GM20000 (cell line): ENCODE results near the gene MAD1L1.

Source experiments
- DNase-seq: peaks from one replicate; pipeline ENCODE4 v3.0.0; 2012; ENCODE audit warnings: low spot score
- TF ChIP-seq, protein P1 (sequence below): IDR thresholded peaks from 2 replicates; pipeline ENCODE4 v1.5.1; 2012; ENCODE audit warnings: mild to moderate bottlenecking, control low read depth; ENCODE audit errors: extremely low read depth, missing control alignments

The MAD1L1 gene

DNA sequence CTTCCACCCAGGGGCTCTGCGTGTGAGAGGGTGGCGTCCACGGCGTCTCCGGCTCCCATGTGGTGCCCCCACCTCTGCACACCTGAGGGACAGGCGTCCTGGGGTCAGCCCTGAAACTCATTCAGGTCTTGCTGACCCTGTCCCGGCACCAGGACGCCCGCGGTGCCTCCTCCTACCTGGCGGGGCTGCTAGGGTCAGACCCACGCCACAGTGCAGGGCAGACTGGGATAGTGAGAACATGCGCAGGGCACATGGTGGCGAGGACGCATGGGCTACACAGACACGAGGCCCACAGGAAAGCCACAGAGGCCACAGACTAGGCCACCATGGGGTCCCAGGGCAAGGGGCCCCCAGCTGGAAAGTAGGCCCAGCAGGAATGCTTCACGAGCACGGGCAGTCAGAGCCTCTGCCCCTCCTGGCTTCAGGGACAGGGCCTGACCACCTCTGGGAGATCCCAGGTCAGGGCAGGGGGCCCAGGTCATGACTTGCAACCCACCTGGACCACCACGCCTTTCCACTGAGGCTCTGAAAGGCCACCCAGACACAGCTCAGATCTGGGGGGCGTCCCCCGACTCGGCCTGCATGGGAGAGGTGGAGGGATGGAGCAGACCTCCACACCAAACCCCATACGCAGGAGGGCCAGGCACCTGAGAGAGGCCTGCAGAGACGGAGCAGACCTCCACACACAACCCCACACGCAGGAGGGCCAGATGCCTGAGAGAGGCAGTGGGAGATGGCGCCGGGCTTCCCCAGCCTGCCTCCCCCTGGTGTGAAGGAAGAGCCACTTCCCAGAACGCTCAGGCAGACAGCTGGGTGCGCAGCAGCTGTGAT lies 374.1 kb downstream of the MAD1L1 start:
- TF ChIP-seq, protein P1, sequence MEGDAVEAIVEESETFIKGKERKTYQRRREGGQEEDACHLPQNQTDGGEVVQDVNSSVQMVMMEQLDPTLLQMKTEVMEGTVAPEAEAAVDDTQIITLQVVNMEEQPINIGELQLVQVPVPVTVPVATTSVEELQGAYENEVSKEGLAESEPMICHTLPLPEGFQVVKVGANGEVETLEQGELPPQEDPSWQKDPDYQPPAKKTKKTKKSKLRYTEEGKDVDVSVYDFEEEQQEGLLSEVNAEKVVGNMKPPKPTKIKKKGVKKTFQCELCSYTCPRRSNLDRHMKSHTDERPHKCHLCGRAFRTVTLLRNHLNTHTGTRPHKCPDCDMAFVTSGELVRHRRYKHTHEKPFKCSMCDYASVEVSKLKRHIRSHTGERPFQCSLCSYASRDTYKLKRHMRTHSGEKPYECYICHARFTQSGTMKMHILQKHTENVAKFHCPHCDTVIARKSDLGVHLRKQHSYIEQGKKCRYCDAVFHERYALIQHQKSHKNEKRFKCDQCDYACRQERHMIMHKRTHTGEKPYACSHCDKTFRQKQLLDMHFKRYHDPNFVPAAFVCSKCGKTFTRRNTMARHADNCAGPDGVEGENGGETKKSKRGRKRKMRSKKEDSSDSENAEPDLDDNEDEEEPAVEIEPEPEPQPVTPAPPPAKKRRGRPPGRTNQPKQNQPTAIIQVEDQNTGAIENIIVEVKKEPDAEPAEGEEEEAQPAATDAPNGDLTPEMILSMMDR, result no peak

DNA sequence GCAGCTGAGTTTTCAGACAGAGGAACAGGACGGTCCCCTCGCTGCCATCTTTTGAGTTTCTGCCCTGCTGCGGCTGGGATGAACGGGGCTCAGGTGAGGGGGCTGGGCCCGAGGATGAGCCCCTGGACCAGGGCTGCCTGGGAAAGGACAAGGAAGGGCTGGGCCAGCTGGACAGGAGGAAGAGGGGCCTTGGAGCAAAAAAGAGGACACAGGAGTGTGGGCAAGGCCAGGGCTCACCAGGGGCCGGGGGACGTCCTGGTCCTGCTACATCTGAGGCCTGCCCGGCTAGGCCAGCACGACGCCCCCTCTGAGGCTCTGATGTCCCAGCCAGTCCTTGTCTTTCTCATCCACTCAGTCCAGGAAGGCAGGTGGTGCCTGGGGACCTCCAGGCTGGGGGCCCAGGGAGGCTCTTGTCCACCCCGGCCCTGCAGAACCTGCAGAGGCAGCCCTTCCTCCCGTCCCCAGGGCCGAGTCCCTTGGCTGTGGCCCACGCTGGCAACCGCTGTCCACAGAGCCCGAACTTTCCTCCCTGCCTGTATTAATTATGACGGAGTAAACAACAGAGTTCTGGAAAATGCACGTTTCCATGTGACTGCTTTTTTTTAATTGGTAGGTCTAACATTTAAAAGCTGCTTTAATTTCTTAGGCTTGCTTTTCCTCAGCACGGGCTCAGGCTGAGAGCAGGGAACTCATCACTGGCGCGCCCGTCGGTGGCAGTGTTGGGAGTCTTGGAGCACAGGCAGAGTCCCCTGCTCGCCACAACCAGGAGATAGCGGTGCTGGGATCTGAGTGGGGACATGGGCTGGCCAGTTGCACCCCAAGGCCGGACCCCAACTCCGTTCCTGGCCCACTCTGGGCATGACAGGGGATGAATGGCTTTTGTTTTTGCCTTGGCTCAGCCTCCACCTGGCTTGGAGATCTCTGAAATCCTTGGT lies 375.0 kb downstream of the MAD1L1 start:
- TF ChIP-seq, protein P1, result no peak
- no peak for DNase-seq

More for the DNA sequence above, 374.1 kb downstream of the MAD1L1 start:
- no peak for DNase-seq

DNA sequence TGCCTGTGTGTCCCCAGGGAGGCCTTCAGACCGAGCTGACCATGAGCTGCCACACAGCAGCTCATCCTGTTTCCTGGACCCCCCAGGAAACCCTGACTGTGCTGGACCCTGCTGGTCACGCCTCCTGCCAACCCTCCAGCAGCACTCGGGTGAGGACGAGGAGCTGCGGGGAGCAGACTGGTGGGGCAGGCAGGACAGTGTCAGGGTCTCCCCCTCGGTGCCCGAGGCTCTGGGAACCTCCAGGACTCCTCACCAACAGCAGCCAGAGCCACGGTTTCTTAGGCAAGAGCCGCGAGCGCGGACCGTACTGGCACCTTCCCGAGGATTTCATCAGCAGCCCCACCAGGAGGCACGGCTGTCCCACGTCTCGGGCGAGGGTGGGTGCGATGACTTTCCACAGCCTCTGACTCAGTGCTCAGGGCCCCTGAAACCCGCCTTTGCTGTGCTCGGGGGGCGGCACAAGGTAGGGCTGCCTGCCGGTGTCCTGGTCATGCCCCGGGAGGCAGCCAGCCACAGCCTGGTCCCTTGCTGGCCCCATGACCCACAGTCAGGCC lies 375.8 kb downstream of the MAD1L1 start:
- TF ChIP-seq, protein P1, result no peak
- no peak for DNase-seq

DNA sequence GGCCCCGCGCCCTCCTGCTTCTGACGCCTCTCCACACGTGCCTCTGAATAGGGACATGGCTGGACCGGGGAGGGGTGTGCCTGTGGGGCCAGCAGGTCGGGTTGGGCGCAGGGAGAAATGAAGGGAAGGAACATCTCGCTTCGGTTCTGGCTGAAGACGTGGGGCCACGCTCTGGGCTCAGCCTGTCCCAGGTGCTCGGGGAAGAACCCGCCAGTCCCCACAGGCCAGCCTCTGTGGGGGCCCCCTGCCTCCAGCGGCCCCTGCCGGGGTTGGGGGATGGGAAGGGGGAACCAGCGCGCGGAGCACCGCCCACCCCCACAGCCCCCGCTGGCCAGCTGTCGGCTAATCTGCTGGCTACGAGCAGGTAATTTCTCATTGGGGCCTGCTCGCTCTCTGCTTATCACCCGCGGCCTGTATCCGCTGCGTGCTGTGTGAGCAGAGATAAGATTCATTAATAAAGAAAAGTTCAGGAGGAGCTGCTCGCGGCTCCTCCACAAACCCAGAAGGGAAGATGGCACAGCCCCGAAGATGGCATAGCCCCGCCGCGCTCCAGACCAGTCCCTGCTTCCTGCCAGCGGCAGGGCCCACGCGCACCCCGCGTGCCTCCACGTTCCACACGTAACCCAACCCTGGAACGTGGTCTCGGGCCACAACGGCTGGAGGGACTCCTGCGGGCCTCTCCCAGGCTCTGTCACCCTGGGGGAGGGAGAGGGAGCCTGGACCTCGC lies 376.4 kb downstream of the MAD1L1 start:
- no peak for DNase-seq
- TF ChIP-seq, protein P1, result no peak

DNA sequence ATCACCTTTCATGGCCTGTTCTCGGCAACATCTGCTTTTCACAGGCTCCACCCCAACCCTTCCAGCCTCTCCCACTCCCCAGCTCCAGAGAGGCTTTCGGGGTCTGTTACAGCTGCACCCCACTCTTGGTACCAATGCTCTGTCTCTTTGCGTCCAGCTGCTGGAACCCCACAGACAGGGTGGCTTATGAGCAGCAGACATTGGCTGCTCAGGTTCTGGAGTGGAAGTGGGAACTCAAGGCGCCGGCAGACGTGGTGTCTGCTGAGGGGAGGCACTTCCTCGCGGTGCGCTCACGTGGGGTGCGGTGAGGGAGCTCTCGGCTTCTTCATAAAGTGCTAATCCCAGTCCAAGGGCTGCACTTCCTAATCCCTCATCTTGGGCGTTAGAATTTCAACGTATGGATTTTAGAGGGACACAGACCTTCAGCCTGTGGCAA lies 377.0 kb downstream of the MAD1L1 start:
- DNase-seq, result no peak
- TF ChIP-seq, protein P1, result no peak

DNA sequence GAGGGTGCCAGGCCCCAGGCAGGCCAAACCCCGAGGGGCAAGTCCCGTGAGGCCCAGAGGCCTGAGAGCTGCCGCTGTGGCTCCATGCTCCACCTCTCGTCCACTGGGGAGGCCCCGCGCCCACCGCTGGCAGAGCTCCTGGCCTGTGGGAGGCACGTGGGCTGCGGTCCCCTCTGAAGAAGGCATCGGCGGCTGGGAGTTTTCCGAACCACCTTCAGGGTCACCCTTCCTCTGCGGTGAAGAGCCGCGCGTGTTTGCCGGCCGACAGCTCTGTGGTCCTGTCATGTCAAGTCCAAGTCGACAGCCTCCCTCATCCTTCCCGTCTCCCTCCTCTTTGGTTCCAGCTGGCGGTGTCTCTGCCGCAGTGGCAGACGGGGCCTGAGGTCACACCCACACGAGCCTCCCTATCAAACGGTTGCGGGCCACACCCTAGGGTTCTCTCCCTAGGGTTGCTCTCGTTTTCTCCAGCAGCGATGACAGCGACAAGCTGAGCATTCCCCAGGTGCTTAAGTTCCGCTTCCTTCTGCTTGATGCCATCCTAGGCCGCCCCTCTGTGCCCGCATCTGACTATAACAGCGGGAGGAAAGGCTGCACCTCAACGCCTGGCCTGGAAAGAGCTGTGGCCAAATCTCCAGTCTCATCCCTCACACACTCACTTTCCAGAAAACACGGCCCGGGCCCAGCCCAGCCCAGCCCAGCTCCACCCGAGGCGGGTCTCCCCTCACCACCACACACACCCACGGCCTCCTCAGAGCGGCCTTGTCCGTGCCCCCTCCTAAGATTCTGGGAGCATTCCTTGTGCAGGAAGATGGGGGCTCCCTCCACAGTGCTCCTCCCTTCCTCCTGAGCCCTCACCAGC lies 377.6 kb downstream of the MAD1L1 start:
- TF ChIP-seq, protein P1, result no peak
- DNase-seq, result no peak
